Measurements from ENCODE around the gene ZMYND8.
"Not testable (repeated sequence)": the region's sequence is repeated elsewhere in the genome, so short reads cannot be mapped to it uniquely, and the experiment has no call there.

The ZMYND8 gene

GRCh38 chr20:47307569-47307968, 48.9 kb downstream of the ZMYND8 start:
- DNase-seq: not testable (repeated sequence)

- DNase-seq: no peak
Observed at GRCh38 chr20:47306755-47307370, 49.6 kb downstream of the ZMYND8 start.

GRCh38 chr20:47306095-47306494, 50.4 kb downstream of the ZMYND8 start:
- no peak for DNase-seq

- no peak for DNase-seq
Observed at GRCh38 chr20:47305667-47306066, 50.8 kb downstream of the ZMYND8 start.

- DNase-seq: peak; percentile 63
Observed at GRCh38 chr20:47304287-47304686, 52.2 kb downstream of the ZMYND8 start.

- DNase-seq: no peak
Observed at GRCh38 chr20:47303736-47304135, 52.8 kb downstream of the ZMYND8 start.

GRCh38 chr20:47300071-47300470, 56.4 kb downstream of the ZMYND8 start:
- DNase-seq: no peak

- no peak for DNase-seq
Observed at GRCh38 chr20:47298624-47299023, 57.9 kb downstream of the ZMYND8 start.

- no peak for DNase-seq
Observed at GRCh38 chr20:47297746-47298145, 58.8 kb downstream of the ZMYND8 start.

GRCh38 chr20:47296950-47297349, 59.5 kb downstream of the ZMYND8 start:
- peak; percentile 3 for DNase-seq

GRCh38 chr20:47295921-47296426, 60.5 kb downstream of the ZMYND8 start:
- no peak for DNase-seq

GRCh38 chr20:47295129-47295813, 61.2 kb downstream of the ZMYND8 start:
- no peak for DNase-seq

GRCh38 chr20:47293631-47294030, 62.9 kb downstream of the ZMYND8 start:
- DNase-seq: no peak

GRCh38 chr20:47292581-47292980, 63.9 kb downstream of the ZMYND8 start:
- DNase-seq: no peak

GRCh38 chr20:47290666-47291430, 65.7 kb downstream of the ZMYND8 start:
- DNase-seq: no peak

GRCh38 chr20:47290008-47290407, 66.5 kb downstream of the ZMYND8 start:
- no peak for DNase-seq

- DNase-seq: no peak
Observed at GRCh38 chr20:47289096-47289495, 67.4 kb downstream of the ZMYND8 start.

- DNase-seq: not testable (repeated sequence)
Observed at GRCh38 chr20:47288530-47288929, 68.0 kb downstream of the ZMYND8 start.

GRCh38 chr20:47287609-47288144, 68.8 kb downstream of the ZMYND8 start:
- no peak for DNase-seq

GRCh38 chr20:47286681-47287080, 69.8 kb downstream of the ZMYND8 start:
- no peak for DNase-seq

- peak; percentile 6 for DNase-seq
Observed at GRCh38 chr20:47285189-47285588, 71.3 kb downstream of the ZMYND8 start.

GRCh38 chr20:47284373-47284772, 72.1 kb downstream of the ZMYND8 start:
- no peak for DNase-seq

GRCh38 chr20:47283411-47283810, 73.1 kb downstream of the ZMYND8 start:
- DNase-seq: no peak

GRCh38 chr20:47282864-47283263, 73.6 kb downstream of the ZMYND8 start:
- DNase-seq: no peak
